HG02981 (cell line): ENCODE measurements around the gene SPACA5.
"Not testable (repeated sequence)": the region's sequence is repeated elsewhere in the genome, so short reads cannot be mapped to it uniquely, and the experiment has no call there.

Experiments used
- ATAC-seq: cut with Tn5 transposase; IDR thresholded peaks from one replicate; pipeline ENCODE4 v1.9.1; 2021; ENCODE audit warnings: mild to moderate bottlenecking, moderate library complexity; ENCODE audit not compliant: unreplicated experiment

SPACA5 gene

DNA sequence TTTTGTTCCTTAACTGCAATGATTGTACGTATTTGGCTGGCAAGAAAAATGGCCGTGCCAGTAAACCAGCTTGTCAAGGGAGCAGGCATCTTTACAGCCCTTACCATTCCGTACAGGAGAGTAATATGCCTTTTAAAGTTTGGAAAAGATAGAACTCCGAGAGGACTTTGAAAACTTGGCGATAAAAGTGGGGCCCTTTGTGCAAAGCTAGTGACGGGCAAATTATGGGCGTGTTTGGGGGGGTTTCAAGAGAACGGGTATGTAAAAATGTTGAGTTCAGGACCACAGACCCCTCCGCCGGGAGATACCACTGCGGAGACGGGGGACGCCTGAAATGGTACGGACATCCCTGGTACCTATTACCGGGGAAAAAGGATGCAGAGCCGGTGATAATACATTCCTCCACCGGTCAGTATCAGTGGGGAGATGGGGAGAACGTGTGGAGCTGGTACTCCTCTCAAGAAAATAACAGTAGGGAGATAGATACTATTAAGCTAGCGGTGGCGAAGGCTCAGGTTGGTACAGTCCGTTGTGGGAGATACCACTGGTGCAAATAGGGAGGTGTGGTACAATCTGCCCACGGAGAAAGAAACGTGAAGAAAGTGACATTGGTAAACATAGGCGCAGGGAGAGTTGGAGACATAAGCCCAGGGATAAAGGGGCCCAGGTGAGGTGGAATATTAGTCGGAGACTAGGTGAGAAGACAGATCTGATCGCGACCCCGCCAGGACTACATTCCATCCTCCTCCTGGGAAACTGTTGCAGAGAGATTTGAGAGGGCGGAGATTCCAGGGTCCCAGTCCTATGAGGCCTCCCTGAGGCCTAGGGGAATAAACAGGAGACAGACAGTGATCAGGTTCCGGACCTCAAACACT is 14.5 kb downstream of the SPACA5 start:
- peak; percentile 65 for ATAC-seq

DNA sequence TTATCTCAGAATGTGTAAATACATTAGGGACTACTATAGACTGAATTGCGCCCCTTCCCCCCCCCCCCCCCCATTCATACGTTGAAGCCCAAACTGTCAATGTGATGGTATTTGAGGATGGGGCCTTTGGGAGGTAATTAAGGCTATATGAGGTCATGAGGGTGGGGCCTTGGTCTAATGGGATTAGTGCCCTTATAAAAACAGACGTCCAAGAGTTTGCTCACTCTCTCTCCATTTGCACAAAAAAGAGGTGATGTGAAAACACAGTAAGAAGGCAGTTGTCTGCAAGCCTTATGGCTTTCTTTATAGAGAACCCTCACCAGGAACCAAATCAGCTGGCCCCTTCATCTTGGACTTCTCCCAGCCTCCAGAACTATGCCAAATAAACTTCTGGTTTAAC is 15.3 kb downstream of the SPACA5 start:
- no peak for ATAC-seq

- no peak for ATAC-seq
Observed at GRCh38 chrX:48022738-48023137, 15.9 kb downstream of the SPACA5 start.

GRCh38 chrX:48025561-48025960 is 18.8 kb downstream of the SPACA5 start:
- ATAC-seq = no peak

- ATAC-seq = not testable (repeated sequence)
Observed at GRCh38 chrX:48027545-48027944, 20.8 kb downstream of the SPACA5 start.

DNA sequence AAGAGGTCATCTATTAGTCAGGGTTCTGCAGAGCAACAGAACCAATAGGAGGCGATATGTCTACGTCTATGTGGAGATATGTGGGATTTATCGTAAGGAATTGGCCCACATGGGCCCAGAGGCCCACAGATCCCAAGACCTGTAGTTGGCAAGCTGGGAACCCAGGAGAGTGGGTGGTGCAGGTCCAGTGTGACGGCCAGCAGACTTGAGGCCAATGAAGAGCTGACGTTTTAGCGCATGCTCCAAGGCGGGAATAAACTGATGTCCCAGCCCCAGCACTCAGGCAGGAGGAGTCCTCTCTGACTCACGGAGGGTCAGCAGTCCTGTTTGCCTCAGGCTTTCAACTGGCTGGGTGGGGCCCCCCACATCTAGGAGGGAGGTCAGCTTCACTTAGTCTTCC is 21.3 kb downstream of the SPACA5 start:
- ATAC-seq = no peak

- ATAC-seq = no peak
Observed at GRCh38 chrX:48030237-48030636, 23.4 kb downstream of the SPACA5 start.

GRCh38 chrX:48030641-48031173 is 23.9 kb downstream of the SPACA5 start:
- ATAC-seq = not testable (repeated sequence)

DNA sequence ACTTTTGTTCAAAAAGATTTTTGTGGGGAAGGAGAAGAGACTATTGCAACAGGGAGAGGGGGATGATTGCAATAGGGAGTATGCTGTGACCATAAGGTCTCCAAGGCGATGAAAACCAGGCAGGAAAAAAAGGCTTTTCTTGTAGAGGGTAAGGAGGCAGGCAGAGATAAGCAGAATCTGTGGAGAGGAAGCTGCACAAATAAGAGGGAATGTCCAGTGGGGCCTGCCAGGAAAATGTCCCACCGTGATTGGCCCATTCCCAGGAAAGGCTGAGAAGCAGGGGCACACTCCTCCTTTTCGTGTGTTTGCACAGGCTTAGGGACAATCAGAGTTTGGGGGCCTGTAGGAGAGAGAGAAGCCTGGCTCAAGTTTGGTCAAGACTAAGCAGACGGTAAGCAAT is 29.1 kb downstream of the SPACA5 start:
- no peak for ATAC-seq

DNA sequence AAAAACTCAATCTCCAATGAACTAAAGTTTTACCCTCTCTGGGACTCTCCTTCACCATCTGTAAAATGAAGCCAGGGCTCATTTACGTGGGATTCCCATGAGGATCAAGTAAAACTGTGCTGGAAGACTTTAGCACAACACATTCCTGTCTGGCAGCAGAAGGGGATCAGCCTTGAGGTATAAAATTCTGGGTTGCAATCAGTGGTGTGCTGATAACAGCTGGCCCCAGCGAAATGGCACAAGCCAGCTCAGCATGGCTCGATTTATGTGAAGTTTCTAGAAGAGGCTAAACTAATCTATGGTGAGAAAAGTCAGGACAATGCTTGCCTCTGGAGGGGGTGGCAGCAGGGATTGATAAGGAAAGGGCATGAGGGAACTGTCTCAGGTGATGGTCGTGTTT is 36.3 kb downstream of the SPACA5 start:
- ATAC-seq = no peak

- no peak for ATAC-seq
Observed at GRCh38 chrX:48045410-48046311, 38.9 kb downstream of the SPACA5 start.

- ATAC-seq = no peak
Observed at GRCh38 chrX:48046846-48047245, 40.1 kb downstream of the SPACA5 start.

GRCh38 chrX:48058621-48059295 is 52.0 kb downstream of the SPACA5 start:
- ATAC-seq = no peak

- ATAC-seq = no peak
Observed at GRCh38 chrX:48059296-48059639, 52.5 kb downstream of the SPACA5 start.
